Mesendoderm (in vitro differentiated cells): ENCODE data around the gene TMEM165.
"Not testable (repeated sequence)": the region's sequence is repeated elsewhere in the genome, so short reads cannot be mapped to it uniquely, and the experiment has no call there.

ENCODE experiments used
- DNase-seq: peaks from one replicate; pipeline ENCODE4 v3.0.0; 2013
- H2AK5ac ChIP-seq: 2 replicates; pipeline ENCODE4 v1.6.1; 2013; ENCODE audit warnings: low read length, inconsistent platforms
- H2BK120ac ChIP-seq: 2 replicates; pipeline ENCODE4 v1.6.1; 2013; ENCODE audit warnings: low read depth, mild to moderate bottlenecking, low read length, moderate library complexity, mixed read lengths
- H2BK15ac ChIP-seq: replicated peaks from 2 replicates; pipeline ENCODE4 v1.6.1; 2013; ENCODE audit warnings: low read depth, mild to moderate bottlenecking, moderate library complexity
- H2BK5ac ChIP-seq: 2 replicates; pipeline ENCODE4 v1.6.1; 2013; ENCODE audit warnings: low read length, inconsistent platforms
- H3K18ac ChIP-seq: 2 replicates; pipeline ENCODE4 v1.6.1; 2013; ENCODE audit warnings: mild to moderate bottlenecking, low read length, mixed read lengths
- H3K23ac ChIP-seq: one replicate; pipeline ENCODE4 v1.6.1; 2013; ENCODE audit warnings: low read length
- H3K27ac ChIP-seq: 2 replicates; pipeline ENCODE4 v1.5.1; 2013; ENCODE audit warnings: low read depth, mild to moderate bottlenecking, inconsistent platforms, low read length, moderate library complexity
- H3K27me3 ChIP-seq: 2 replicates; pipeline ENCODE4 v1.6.1; 2013; ENCODE audit warnings: low read length, control low read depth, mild to moderate bottlenecking, inconsistent platforms; ENCODE audit not compliant: insufficient read depth, poor library complexity
- H3K36me3 ChIP-seq: 2 replicates; pipeline ENCODE4 v1.6.1; 2013; ENCODE audit warnings: low read length, inconsistent platforms; ENCODE audit not compliant: control insufficient read depth, insufficient read depth
- H3K4ac ChIP-seq: one replicate; pipeline ENCODE4 v1.6.1; 2013; ENCODE audit warnings: low read depth, mild to moderate bottlenecking, low read length, moderate library complexity
- H3K4me1 ChIP-seq: 2 replicates; pipeline ENCODE4 v1.6.1; 2013; ENCODE audit warnings: low read depth, low read length, inconsistent platforms; ENCODE audit not compliant: control insufficient read depth
- H3K4me2 ChIP-seq: 2 replicates; pipeline ENCODE4 v1.6.1; 2013; ENCODE audit warnings: low read length
- H3K4me3 ChIP-seq: 2 replicates; pipeline ENCODE4 v1.5.1; 2013; ENCODE audit warnings: mild to moderate bottlenecking, low read length
- H3K56ac ChIP-seq: one replicate; pipeline ENCODE4 v1.6.1; 2013; ENCODE audit warnings: low read length
- H3K79me1 ChIP-seq: 2 replicates; pipeline ENCODE4 v1.6.1; 2013; ENCODE audit warnings: low read length, inconsistent platforms
- H3K79me2 ChIP-seq: 2 replicates; pipeline ENCODE4 v1.6.1; 2013; ENCODE audit warnings: mild to moderate bottlenecking, low read length; ENCODE audit not compliant: control insufficient read depth, insufficient read depth
- H3K9ac ChIP-seq: 2 replicates; pipeline ENCODE4 v1.6.1; 2013; ENCODE audit warnings: low read length, inconsistent platforms
- H4K5ac ChIP-seq: one replicate; pipeline ENCODE4 v1.6.1; 2013; ENCODE audit warnings: low read length
- H4K8ac ChIP-seq: one replicate; pipeline ENCODE4 v1.6.1; 2013; ENCODE audit warnings: low read depth, mild to moderate bottlenecking, control low read depth, low read length, moderate library complexity
- WGBS: extraction: QIAGEN DNeasy Blood & Tissue Kit; methylation state at CpG from one replicate; pipeline ENCODE4 v1.1.7; 2013; ENCODE audit warnings: low lambda C conversion rate, missing lambda C conversion rate; ENCODE audit not compliant: insufficient coverage; ENCODE audit errors: extremely low coverage; 5-methylcytosine and 5-hydroxymethylcytosine counted together

The TMEM165 gene

GRCh38 chr4:55356991-55357461 lies 38.7 kb upstream of the TMEM165 start:
- H3K79me1 ChIP-seq, result no peaks in the 10 kb centered on the region
- WGBS, result no CpG with 5 or more reads among the region's 5 CpGs
- no peak overlapping the region for H3K27ac ChIP-seq
- no peak overlapping the region for H2BK120ac ChIP-seq
- H4K5ac ChIP-seq, result no peak overlapping the region
- H2BK5ac ChIP-seq, result no peak overlapping the region
- H3K36me3 ChIP-seq, result no peaks in the 10 kb centered on the region
- H3K56ac ChIP-seq, result no peak overlapping the region
- no peaks in the 10 kb centered on the region for H3K79me2 ChIP-seq
- no peak overlapping the region for H3K23ac ChIP-seq
- no peak overlapping the region for H3K4me3 ChIP-seq
- no peak overlapping the region for H2AK5ac ChIP-seq
- H3K4ac ChIP-seq, result no peak overlapping the region
- DNase-seq, result no peak
- H2BK15ac ChIP-seq, result no peak overlapping the region
- no peaks in the 10 kb centered on the region for H3K27me3 ChIP-seq
- H3K18ac ChIP-seq, result no peak overlapping the region
- no peaks in the 10 kb centered on the region for H3K4me1 ChIP-seq
- H3K4me2 ChIP-seq, result no peak overlapping the region
- no peak overlapping the region for H4K8ac ChIP-seq
- H3K9ac ChIP-seq, result no peak overlapping the region

- no peak overlapping the region for H3K4ac ChIP-seq
- H2AK5ac ChIP-seq, result no peak overlapping the region
- H3K56ac ChIP-seq, result no peak overlapping the region
- H2BK5ac ChIP-seq, result no peak overlapping the region
- no peak overlapping the region for H4K8ac ChIP-seq
- H3K79me1 ChIP-seq, result no peaks in the 10 kb centered on the region
- no peak overlapping the region for H3K4me2 ChIP-seq
- H3K27ac ChIP-seq, result no peak overlapping the region
- no peak overlapping the region for H4K5ac ChIP-seq
- H3K4me3 ChIP-seq, result no peak overlapping the region
- no peak overlapping the region for H3K18ac ChIP-seq
- no peak for DNase-seq
- no peak overlapping the region for H3K9ac ChIP-seq
- no peaks in the 10 kb centered on the region for H3K36me3 ChIP-seq
- no peak overlapping the region for H2BK120ac ChIP-seq
- WGBS, result no CpG with 5 or more reads among the region's 2 CpGs
- no peak overlapping the region for H2BK15ac ChIP-seq
- H3K23ac ChIP-seq, result no peak overlapping the region
- H3K79me2 ChIP-seq, result no peaks in the 10 kb centered on the region
- H3K27me3 ChIP-seq, result no peaks in the 10 kb centered on the region
- no peaks in the 10 kb centered on the region for H3K4me1 ChIP-seq
Measured at GRCh38 chr4:55358246-55358645, 37.5 kb upstream of the TMEM165 start.

DNA sequence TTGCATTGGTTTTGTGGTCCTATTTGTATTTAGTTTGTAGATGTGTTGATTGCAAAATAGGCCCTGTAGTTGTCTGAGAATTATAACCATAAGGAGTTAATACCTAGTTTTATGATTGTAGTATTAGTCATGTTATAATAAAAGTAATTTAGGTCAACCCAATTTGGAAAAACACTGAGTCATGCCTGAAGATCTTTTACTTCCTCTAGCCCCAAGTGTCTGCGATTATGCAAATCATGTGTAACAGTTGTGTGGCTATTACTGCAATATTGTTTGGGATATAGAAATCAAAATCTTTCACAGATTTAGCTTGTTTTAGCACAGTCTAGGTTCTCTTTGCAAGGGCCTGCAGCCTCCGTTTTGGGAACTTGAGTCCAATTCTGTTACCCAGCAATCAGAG lies 37.1 kb upstream of the TMEM165 start:
- H2BK120ac ChIP-seq, result no peak overlapping the region
- H3K9ac ChIP-seq, result no peak overlapping the region
- H2BK15ac ChIP-seq, result no peak overlapping the region
- no peaks in the 10 kb centered on the region for H3K79me2 ChIP-seq
- H2AK5ac ChIP-seq, result no peak overlapping the region
- no peak overlapping the region for H3K23ac ChIP-seq
- no peak overlapping the region for H3K4ac ChIP-seq
- H3K27ac ChIP-seq, result no peak overlapping the region
- no peak overlapping the region for H3K4me3 ChIP-seq
- no peak overlapping the region for H3K56ac ChIP-seq
- H3K18ac ChIP-seq, result no peak overlapping the region
- H3K36me3 ChIP-seq, result no peaks in the 10 kb centered on the region
- no CpG with 5 or more reads among the region's 2 CpGs for WGBS
- H3K27me3 ChIP-seq, result no peaks in the 10 kb centered on the region
- H3K4me1 ChIP-seq, result no peaks in the 10 kb centered on the region
- no peak overlapping the region for H4K8ac ChIP-seq
- no peak for DNase-seq
- no peak overlapping the region for H3K4me2 ChIP-seq
- H3K79me1 ChIP-seq, result no peaks in the 10 kb centered on the region
- H4K5ac ChIP-seq, result no peak overlapping the region
- no peak overlapping the region for H2BK5ac ChIP-seq

GRCh38 chr4:55359397-55359916 lies 36.3 kb upstream of the TMEM165 start:
- Histone ChIP-seq H3K4ac (no peak overlapping the region), H3K4me3 (no peak overlapping the region), H3K56ac (no peak overlapping the region), H2BK15ac (no peak overlapping the region), H3K4me1 (no peaks in the 10 kb centered on the region), H3K27ac (no peak overlapping the region), H3K4me2 (no peak overlapping the region), H3K79me2 (no peaks in the 10 kb centered on the region), H3K9ac (no peak overlapping the region), H4K5ac (no peak overlapping the region), H3K18ac (no peak overlapping the region), H3K36me3 (no peaks in the 10 kb centered on the region), H3K23ac (no peak overlapping the region), H3K79me1 (no peaks in the 10 kb centered on the region), H2AK5ac (no peak overlapping the region), H2BK120ac (no peak overlapping the region), H4K8ac (no peak overlapping the region), H3K27me3 (no peaks in the 10 kb centered on the region), H2BK5ac (no peak overlapping the region)
- WGBS, result no CpG with 5 or more reads among the region's 8 CpGs
- DNase-seq, result no peak

DNA sequence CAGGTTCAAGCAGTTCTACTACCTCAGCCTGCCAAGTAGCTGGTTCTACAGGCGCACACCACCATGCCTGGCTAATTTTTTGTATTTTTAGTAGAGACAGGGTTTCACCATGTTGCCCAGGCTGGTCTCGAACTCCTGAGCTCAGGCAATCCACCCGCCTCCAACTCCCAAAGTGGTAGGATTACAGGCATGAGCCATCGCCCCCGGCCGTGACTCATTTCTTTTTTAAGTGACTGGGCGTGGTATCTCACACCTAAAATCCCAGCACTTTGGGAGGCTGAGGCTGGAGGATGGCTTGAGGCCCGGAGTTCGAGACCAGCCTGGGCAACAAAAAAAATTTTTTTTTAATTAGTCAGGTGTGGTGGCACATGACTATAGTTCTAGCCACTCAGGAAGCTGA lies 32.8 kb upstream of the TMEM165 start:
- not testable (repeated sequence) for H2BK15ac ChIP-seq, H4K8ac ChIP-seq, H3K79me2 ChIP-seq, H3K4me1 ChIP-seq, H3K56ac ChIP-seq, H3K27me3 ChIP-seq, H3K18ac ChIP-seq, H3K4me2 ChIP-seq, H4K5ac ChIP-seq, H2AK5ac ChIP-seq, H3K9ac ChIP-seq, DNase-seq, H3K79me1 ChIP-seq, H3K36me3 ChIP-seq, H3K27ac ChIP-seq, H2BK5ac ChIP-seq, H2BK120ac ChIP-seq, H3K23ac ChIP-seq, H3K4ac ChIP-seq, H3K4me3 ChIP-seq
- WGBS, result no CpG with 5 or more reads among the region's 9 CpGs

- Histone ChIP-seq H2BK120ac (no peak overlapping the region), H2BK15ac (no peak overlapping the region), H3K27me3 (no peaks in the 10 kb centered on the region), H3K18ac (no peak overlapping the region), H2BK5ac (no peak overlapping the region), H3K4ac (no peak overlapping the region), H3K4me2 (no peak overlapping the region), H2AK5ac (no peak overlapping the region), H3K36me3 (no peaks in the 10 kb centered on the region), H3K23ac (no peak overlapping the region), H4K5ac (no peak overlapping the region), H3K9ac (no peak overlapping the region), H3K27ac (no peak overlapping the region), H4K8ac (no peak overlapping the region), H3K79me1 (no peaks in the 10 kb centered on the region), H3K4me1 (peaks cover 4% of the 10 kb centered on the region), H3K56ac (no peak overlapping the region), H3K79me2 (no peaks in the 10 kb centered on the region), H3K4me3 (no peak overlapping the region)
- no peak for DNase-seq
- no CpG with 5 or more reads among the region's 9 CpGs for WGBS
Measured at GRCh38 chr4:55363691-55364351, 31.9 kb upstream of the TMEM165 start.
